HepG2 (cell line): Measurements from ENCODE around the gene WNT5A. TPM values are rescaled to one million over a fixed set of nuclear protein-coding genes. Genes with fewer than 3 reads are reported as not detected.

Experiments
- ATAC-seq: fragments of 200-7000 bp; cut with Tn5 transposase; 3 replicates; pipeline ENCODE4 v1.9.1; 2020; ENCODE audit warnings: mild to moderate bottlenecking, moderate library complexity
- BruUV-seq: library from RNA; stranded (reverse); fragments of 400-500 nt; replicated peaks from 2 replicates; lab custom pipeline; 2021; lab: Mats Ljungman, UMichigan
- CTCF ChIA-PET: fragments of 300-600 bp; formaldehyde crosslinking; extraction: SDS; loops from one replicate; lab custom pipeline; 2021; ENCODE audit warnings: low total read pairs, inconsistent platforms, low intra/inter-chr PET ratio; lab: Yijun Ruan, JAX
- POLR2A ChIA-PET: fragments of 350-600 bp; sonication (Branson Sonifier 250); formaldehyde crosslinking; loops from one replicate; lab custom pipeline; 2020; ENCODE audit warnings: antibody characterized with exemption, inconsistent platforms; lab: Yijun Ruan, JAX
- DNase-seq: peaks from one replicate; pipeline ENCODE4 v3.0.0-alpha.2; 2015; ENCODE audit warnings: low spot score
- FAIRE-seq: peaks from 3 replicates; lab custom pipeline; 2011; peaks lifted over from hg19 to GRCh38; lab: Jason Lieb, UNC
- H2AFZ ChIP-seq: one replicate; pipeline ENCODE4 v1.6.1; 2011; ENCODE audit warnings: low read length, inconsistent platforms
- H3K27ac ChIP-seq: fragments of 300-600 bp; 3 replicates; pipeline ENCODE4 v1.8.0; 2011; ENCODE audit warnings: mixed run types, mild to moderate bottlenecking, mixed read lengths, low read length, inconsistent platforms; ENCODE audit not compliant: insufficient read depth; ENCODE audit errors: extremely low read length
- H3K27me3 ChIP-seq, 2 experiments: fragments of 200-600 bp in 1 of 2; 2 replicates in 1 of 2; 3 replicates in 1 of 2; pipeline versions ENCODE4 v1.6.0 to v1.8.0; 2011; ENCODE audit warnings: low read length in 2 of 2, mild to moderate bottlenecking in 2 of 2, moderate library complexity in 2 of 2, inconsistent platforms in 1 of 2; ENCODE audit not compliant: insufficient read depth in 2 of 2, control insufficient read depth in 1 of 2
- H3K36me3 ChIP-seq, 2 experiments: fragments of 200-600 bp in 1 of 2; replicated peaks in 1 of 2; 2 replicates in 1 of 2; 3 replicates in 1 of 2; pipeline versions ENCODE4 v1.5.1 to v1.8.0; 2011; ENCODE audit warnings: low read length in 2 of 2, inconsistent platforms in 1 of 2; ENCODE audit not compliant: insufficient read depth in 2 of 2, control insufficient read depth in 1 of 2
- H3K4me1 ChIP-seq: 2 replicates; pipeline ENCODE4 v1.5.1; 2012; ENCODE audit warnings: low read length, inconsistent platforms; ENCODE audit not compliant: insufficient read depth
- H3K4me2 ChIP-seq: 2 replicates; pipeline ENCODE4 v1.6.0; 2011; ENCODE audit warnings: low read depth, low read length, inconsistent platforms
- H3K4me3 ChIP-seq, 3 experiments: fragments of 200-600 bp in 1 of 3; sonication (generic), shearing (Covaris generic) in 1 of 3; replicated peaks in 1 of 3; 2 replicates each; pipeline ENCODE4 v1.5.1; 2011 to 2016; ENCODE audit warnings: low read length in 3 of 3, inconsistent platforms in 2 of 3, low read depth in 2 of 3, mild to moderate bottlenecking in 2 of 3, control low read depth in 1 of 3, mixed read lengths in 1 of 3; ENCODE audit not compliant: insufficient read depth in 1 of 3
- H3K79me2 ChIP-seq: one replicate; pipeline ENCODE4 v1.6.1; 2011; ENCODE audit warnings: low read length, inconsistent platforms; ENCODE audit not compliant: insufficient read depth
- H3K9ac ChIP-seq: 2 replicates; pipeline ENCODE4 v1.6.0; 2011; ENCODE audit warnings: mild to moderate bottlenecking, low read depth, low read length, inconsistent platforms; ENCODE audit not compliant: insufficient read depth
- H3K9me3 ChIP-seq: 2 replicates; pipeline ENCODE4 v1.5.1; 2012; ENCODE audit warnings: mild to moderate bottlenecking, low read length
- H4K20me1 ChIP-seq: 2 replicates; pipeline ENCODE4 v1.6.0; 2011; ENCODE audit warnings: inconsistent platforms, mild to moderate bottlenecking, low read length, moderate library complexity; ENCODE audit not compliant: insufficient read depth
- CHD4 ChIP-seq: fragments of 200-600 bp; sonication (generic); IDR thresholded peaks from 2 replicates; pipeline ENCODE4 v1.7.0; 2017; ENCODE audit warnings: mild to moderate bottlenecking, low read length, borderline replicate concordance
- MBD4 ChIP-seq: IDR thresholded peaks from 2 replicates; pipeline ENCODE4 v1.6.1; 2012; ENCODE audit warnings: low read length, inconsistent platforms, borderline replicate concordance
- PCBP1 ChIP-seq: fragments of 200-400 bp; formaldehyde crosslinking; IDR thresholded peaks from 2 replicates; pipeline ENCODE4 v1.6.1; 2017; ENCODE audit warnings: mild to moderate bottlenecking, low read depth, low read length, borderline replicate concordance
- THAP11 ChIP-seq: IDR thresholded peaks from 2 replicates; pipeline ENCODE4 v1.6.1; 2016; ENCODE audit warnings: missing biosample characterization, missing genetic modification reagents
- ZNF672 ChIP-seq: sonication (generic); formaldehyde crosslinking; IDR thresholded peaks from 2 replicates; pipeline ENCODE4 v1.8.1; 2022; ENCODE audit warnings: missing genetic modification reagents
- ZNF713 ChIP-seq: sonication (generic); formaldehyde crosslinking; IDR thresholded peaks from 2 replicates; pipeline ENCODE4 v1.4.0; 2020; ENCODE audit warnings: mild to moderate bottlenecking, missing genetic modification reagents
- ZNF749 ChIP-seq: sonication (generic); formaldehyde crosslinking; IDR thresholded peaks from 2 replicates; pipeline ENCODE4 v1.8.0; 2022; ENCODE audit warnings: mild to moderate bottlenecking, missing genetic modification reagents, moderate library complexity, borderline replicate concordance
- ZSCAN22 ChIP-seq: sonication (generic); formaldehyde crosslinking; IDR thresholded peaks from 2 replicates; pipeline ENCODE4 v1.4.0; 2020; ENCODE audit warnings: mild to moderate bottlenecking, missing genetic modification reagents
- ZZZ3 ChIP-seq: sonication (generic); formaldehyde crosslinking; IDR thresholded peaks from 2 replicates; pipeline ENCODE4 v1.4.0; 2020; ENCODE audit warnings: missing genetic modification reagents, mild to moderate bottlenecking, borderline replicate concordance
- WGBS: methylation state at CpG from one replicate; pipeline ENCODE4 v1.1.6; 2017; ENCODE audit warnings: low lambda C conversion rate; 5-methylcytosine and 5-hydroxymethylcytosine counted together
- in situ Hi-C: cut with HindIII; loops from 2 replicates; pipeline ENCODE4 v1.10.0; 2017; ENCODE audit warnings: low pct_unique_long_range_greater_than_20kb; ENCODE audit not compliant: extremely low pct_ligation_motif_present
- intact Hi-C: fragments of 100-400 bp; cut with micrococcal nuclease; formaldehyde crosslinking; loops from one replicate; pipeline ENCODE4 v1.10.0; 2022; ENCODE audit not compliant: unreplicated experiment
- polyA plus RNA-seq, 8 experiments: library from polyadenylated mRNA; depleted of rRNA in 3 of 8; stranded (reverse) in 7 of 8; unstranded in 1 of 8; fragments of >200 nt; fragmentation: Illumina TruSeq in 4 of 8; extraction: Trizol in 4 of 8; gene quantifications; 2 replicates each; pipeline versions ENCODE4 v1.2.1 to v1.2.3, GENCODE V29; 2011 to 2016; ENCODE audit warnings: low read depth in 4 of 8, missing spikeins in 1 of 8, mixed read lengths in 1 of 8; ENCODE audit not compliant: insufficient read depth in 1 of 8
- total RNA-seq, 5 experiments: library from RNA; depleted of rRNA; stranded (reverse); fragments of >200 nt; fragmentation: Illumina TruSeq; extraction: Trizol; gene quantifications; 2 replicates each; pipeline ENCODE4 v1.2.3, GENCODE V29; 2016; ENCODE audit warnings: low read depth in 1 of 5
- TF ChIP-seq, protein P1 (sequence below): sonication (generic); formaldehyde crosslinking; IDR thresholded peaks from 2 replicates; pipeline ENCODE4 v1.4.0; 2020; ENCODE audit warnings: missing genetic modification reagents, borderline replicate concordance
- TF ChIP-seq, protein P2 (sequence below): sonication (generic); formaldehyde crosslinking; IDR thresholded peaks from 2 replicates; pipeline ENCODE4 v1.4.0; 2020; ENCODE audit warnings: mild to moderate bottlenecking, missing genetic modification reagents

The WNT5A gene
- total and polyA plus RNA-seq, 2 of the 13 experiments (the other 11 are each of a cell fraction or from before 2014, with no cell fraction given) = not detected

DNA sequence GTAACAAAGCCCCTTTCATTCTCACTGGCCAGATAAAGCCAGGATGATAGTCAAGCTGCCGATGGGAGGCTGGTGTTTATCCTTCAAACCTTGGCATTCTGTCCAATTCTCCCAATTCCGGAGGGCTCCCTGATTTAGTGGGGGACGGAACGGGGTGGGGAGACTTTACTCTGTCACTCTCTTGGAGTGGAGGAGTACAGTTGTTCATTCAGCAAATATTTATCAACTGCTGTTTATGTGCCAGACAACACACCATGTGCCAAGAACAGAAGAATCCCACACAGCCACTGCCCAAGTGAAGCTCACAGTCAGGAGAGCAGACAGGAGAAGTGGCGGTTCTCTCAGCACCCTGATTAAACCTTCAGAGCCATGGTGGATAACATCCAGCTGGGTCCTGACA lies 63.3 kb downstream of the WNT5A start (continued):
- TF ChIP-seq, protein P1, sequence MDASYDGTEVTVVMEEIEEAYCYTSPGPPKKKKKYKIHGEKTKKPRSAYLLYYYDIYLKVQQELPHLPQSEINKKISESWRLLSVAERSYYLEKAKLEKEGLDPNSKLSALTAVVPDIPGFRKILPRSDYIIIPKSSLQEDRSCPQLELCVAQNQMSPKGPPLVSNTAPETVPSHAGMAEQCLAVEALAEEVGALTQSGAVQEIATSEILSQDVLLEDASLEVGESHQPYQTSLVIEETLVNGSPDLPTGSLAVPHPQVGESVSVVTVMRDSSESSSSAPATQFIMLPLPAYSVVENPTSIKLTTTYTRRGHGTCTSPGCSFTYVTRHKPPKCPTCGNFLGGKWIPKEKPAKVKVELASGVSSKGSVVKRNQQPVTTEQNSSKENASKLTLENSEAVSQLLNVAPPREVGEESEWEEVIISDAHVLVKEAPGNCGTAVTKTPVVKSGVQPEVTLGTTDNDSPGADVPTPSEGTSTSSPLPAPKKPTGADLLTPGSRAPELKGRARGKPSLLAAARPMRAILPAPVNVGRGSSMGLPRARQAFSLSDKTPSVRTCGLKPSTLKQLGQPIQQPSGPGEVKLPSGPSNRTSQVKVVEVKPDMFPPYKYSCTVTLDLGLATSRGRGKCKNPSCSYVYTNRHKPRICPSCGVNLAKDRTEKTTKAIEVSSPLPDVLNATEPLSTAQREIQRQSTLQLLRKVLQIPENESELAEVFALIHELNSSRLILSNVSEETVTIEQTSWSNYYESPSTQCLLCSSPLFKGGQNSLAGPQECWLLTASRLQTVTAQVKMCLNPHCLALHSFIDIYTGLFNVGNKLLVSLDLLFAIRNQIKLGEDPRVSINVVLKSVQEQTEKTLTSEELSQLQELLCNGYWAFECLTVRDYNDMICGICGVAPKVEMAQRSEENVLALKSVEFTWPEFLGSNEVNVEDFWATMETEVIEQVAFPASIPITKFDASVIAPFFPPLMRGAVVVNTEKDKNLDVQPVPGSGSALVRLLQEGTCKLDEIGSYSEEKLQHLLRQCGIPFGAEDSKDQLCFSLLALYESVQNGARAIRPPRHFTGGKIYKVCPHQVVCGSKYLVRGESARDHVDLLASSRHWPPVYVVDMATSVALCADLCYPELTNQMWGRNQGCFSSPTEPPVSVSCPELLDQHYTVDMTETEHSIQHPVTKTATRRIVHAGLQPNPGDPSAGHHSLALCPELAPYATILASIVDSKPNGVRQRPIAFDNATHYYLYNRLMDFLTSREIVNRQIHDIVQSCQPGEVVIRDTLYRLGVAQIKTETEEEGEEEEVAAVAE (CRISPR knock-in tag) = no peak
- TF ChIP-seq ZNF713 (no peak), THAP11 (no peak), PCBP1 (no peak)

DNA sequence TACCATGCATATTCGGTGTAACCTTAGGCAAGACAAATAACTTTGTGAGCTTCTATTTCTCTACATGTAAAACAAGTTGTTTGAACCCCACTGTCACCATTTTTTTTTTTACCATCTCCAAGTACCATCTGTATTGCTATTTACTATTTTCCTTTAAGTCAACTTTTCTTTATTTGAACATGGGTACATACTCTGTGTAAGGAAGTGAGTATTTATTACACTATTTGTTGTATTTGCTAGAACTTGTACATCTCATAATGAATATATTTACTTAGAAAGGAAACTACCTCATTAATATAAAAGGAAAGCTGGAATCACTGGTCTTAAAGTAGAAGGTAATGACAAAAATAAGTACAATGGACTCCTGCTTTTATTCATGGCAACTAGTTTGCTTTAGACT lies 69.9 kb downstream of the WNT5A start:
- Histone ChIP-seq H3K79me2 (no peaks in the 10 kb centered on the region), H2AFZ (no peak overlapping the region), H3K27me3 (no peaks in the 10 kb centered on the region), H4K20me1 (no peaks in the 10 kb centered on the region)
- CTCF ChIA-PET = no interaction called here
- ATAC-seq = no peak
- in situ Hi-C loops = no loop called here
- intact Hi-C loops = no loop called here
- no peak for TF ChIP-seq ZNF672 (CRISPR knock-in tag)
- TF ChIP-seq, protein P2, sequence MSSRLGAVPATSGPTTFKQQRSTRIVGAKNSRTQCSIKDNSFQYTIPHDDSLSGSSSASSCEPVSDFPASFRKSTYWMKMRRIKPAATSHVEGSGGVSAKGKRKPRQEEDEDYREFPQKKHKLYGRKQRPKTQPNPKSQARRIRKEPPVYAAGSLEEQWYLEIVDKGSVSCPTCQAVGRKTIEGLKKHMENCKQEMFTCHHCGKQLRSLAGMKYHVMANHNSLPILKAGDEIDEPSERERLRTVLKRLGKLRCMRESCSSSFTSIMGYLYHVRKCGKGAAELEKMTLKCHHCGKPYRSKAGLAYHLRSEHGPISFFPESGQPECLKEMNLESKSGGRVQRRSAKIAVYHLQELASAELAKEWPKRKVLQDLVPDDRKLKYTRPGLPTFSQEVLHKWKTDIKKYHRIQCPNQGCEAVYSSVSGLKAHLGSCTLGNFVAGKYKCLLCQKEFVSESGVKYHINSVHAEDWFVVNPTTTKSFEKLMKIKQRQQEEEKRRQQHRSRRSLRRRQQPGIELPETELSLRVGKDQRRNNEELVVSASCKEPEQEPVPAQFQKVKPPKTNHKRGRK (CRISPR knock-in tag) = no peak
- TF ChIP-seq ZNF749 = no peak
- no peak for TF ChIP-seq MBD4
- TF ChIP-seq ZZZ3 (CRISPR knock-in tag) = no peak
- TF ChIP-seq ZSCAN22 = no peak
- no peak for TF ChIP-seq CHD4
- TF ChIP-seq, all 625 proteins: peak for 0
- H3K4me2 ChIP-seq = no peak overlapping the region
- DNase-seq (no peak), FAIRE-seq (no peak)
- no peak overlapping the region for H3K27ac ChIP-seq
- no peaks in the 10 kb centered on the region for H3K36me3 ChIP-seq
- 0% methylated on average over 1 of the region's 1 CpG for WGBS
- POLR2A ChIA-PET = no interaction called here
- H3K4me3 ChIP-seq = no peak overlapping the region
- H3K9me3 ChIP-seq = no peaks in the 10 kb centered on the region; the same call in 1 of the 2 replicates
- H3K9ac ChIP-seq = no peak overlapping the region
- no TSS peak for BruUV-seq
- H3K4me1 ChIP-seq = no peaks in the 10 kb centered on the region
